B cell (primary cell): ENCODE measurements around the gene NTRK3.

Experiments used
- EZH2 ChIP-seq: IDR thresholded peaks from 2 replicates; pipeline ENCODE4 v1.6.1; 2012; ENCODE audit warnings: borderline replicate concordance, low read depth, mild to moderate bottlenecking, moderate library complexity, low read length; ENCODE audit not compliant: insufficient read depth, poor library complexity, severe bottlenecking
- TF ChIP-seq, protein P1 (sequence below): fragments of 200-600 bp; IDR thresholded peaks from one replicate; pipeline ENCODE4 v1.8.0; 2022; ENCODE audit warnings: antibody characterized with exemption, mild to moderate bottlenecking

DNA sequence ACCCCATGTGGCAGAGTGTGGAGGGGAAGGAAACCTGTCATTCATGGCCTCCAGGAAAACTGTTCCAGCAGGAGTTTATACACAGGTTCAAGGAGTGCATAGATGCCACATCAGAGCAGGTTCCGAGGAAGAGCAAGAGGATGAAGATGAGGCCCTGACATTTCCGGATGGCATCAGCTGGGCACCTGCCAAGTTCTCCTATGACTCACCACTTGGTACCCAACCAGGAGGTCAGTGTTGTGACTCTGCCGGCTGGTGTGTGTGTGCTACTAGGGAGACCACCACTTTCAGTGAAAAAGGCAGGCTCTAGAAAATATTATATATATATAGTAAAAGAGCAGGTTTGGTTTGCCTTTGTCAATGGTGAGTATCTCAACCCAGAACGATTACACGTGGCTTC is 69.3 kb downstream of the NTRK3 start:
- TF ChIP-seq, protein P1, sequence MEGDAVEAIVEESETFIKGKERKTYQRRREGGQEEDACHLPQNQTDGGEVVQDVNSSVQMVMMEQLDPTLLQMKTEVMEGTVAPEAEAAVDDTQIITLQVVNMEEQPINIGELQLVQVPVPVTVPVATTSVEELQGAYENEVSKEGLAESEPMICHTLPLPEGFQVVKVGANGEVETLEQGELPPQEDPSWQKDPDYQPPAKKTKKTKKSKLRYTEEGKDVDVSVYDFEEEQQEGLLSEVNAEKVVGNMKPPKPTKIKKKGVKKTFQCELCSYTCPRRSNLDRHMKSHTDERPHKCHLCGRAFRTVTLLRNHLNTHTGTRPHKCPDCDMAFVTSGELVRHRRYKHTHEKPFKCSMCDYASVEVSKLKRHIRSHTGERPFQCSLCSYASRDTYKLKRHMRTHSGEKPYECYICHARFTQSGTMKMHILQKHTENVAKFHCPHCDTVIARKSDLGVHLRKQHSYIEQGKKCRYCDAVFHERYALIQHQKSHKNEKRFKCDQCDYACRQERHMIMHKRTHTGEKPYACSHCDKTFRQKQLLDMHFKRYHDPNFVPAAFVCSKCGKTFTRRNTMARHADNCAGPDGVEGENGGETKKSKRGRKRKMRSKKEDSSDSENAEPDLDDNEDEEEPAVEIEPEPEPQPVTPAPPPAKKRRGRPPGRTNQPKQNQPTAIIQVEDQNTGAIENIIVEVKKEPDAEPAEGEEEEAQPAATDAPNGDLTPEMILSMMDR = no peak
- TF ChIP-seq EZH2 = no peak
